DND-41 (cell line): Measurements from ENCODE around the gene GSTM3.

ENCODE experiments used
- ATAC-seq: fragments of 200-7000 bp; cut with Tn5 transposase; 3 replicates; pipeline ENCODE4 v1.9.1; 2021; ENCODE audit warnings: low read depth; ENCODE audit not compliant: insufficient read depth
- DNase-seq: peaks from one replicate; pipeline ENCODE4 v3.0.0-alpha.2; 2020
- H2AFZ ChIP-seq: 2 replicates; pipeline ENCODE4 v1.6.0; 2012; ENCODE audit warnings: low read depth, low read length
- H3K27ac ChIP-seq: 2 replicates; pipeline ENCODE4 v1.5.1; 2012; ENCODE audit warnings: low read length, inconsistent platforms
- H3K27me3 ChIP-seq: fragments of 200-600 bp; sonication (generic); 2 replicates; pipeline ENCODE4 v1.6.0; 2012; ENCODE audit warnings: low read length, mild to moderate bottlenecking, inconsistent platforms; ENCODE audit not compliant: insufficient read depth, poor library complexity
- H3K36me3 ChIP-seq: 2 replicates; pipeline ENCODE4 v1.5.1; 2012; ENCODE audit warnings: low read length, inconsistent platforms; ENCODE audit not compliant: insufficient read depth
- H3K4me1 ChIP-seq: 2 replicates; pipeline ENCODE4 v1.5.1; 2012; ENCODE audit warnings: mild to moderate bottlenecking, low read length; ENCODE audit not compliant: insufficient read depth
- H3K4me2 ChIP-seq: 2 replicates; pipeline ENCODE4 v1.6.0; 2012; ENCODE audit warnings: mild to moderate bottlenecking, moderate library complexity, low read length, inconsistent platforms; ENCODE audit not compliant: insufficient read depth
- H3K4me3 ChIP-seq, 2 experiments: fragments of 200-600 bp in 1 of 2; shearing (Covaris generic) in 1 of 2; 2 replicates each; pipeline ENCODE4 v1.5.1; 2012 to 2016; ENCODE audit warnings: inconsistent platforms in 2 of 2, low read length in 2 of 2, mild to moderate bottlenecking in 2 of 2, low read depth in 1 of 2, moderate library complexity in 1 of 2
- H3K79me2 ChIP-seq: 2 replicates; pipeline ENCODE4 v1.6.0; 2012; ENCODE audit warnings: low read length, inconsistent platforms; ENCODE audit not compliant: insufficient read depth
- H3K9ac ChIP-seq: 2 replicates; pipeline ENCODE4 v1.6.0; 2012; ENCODE audit warnings: low read depth, mild to moderate bottlenecking, inconsistent platforms, low read length, moderate library complexity
- H3K9me3 ChIP-seq: 2 replicates; pipeline ENCODE4 v1.5.1; 2012; ENCODE audit warnings: low read length, moderate library complexity, mild to moderate bottlenecking, inconsistent platforms; ENCODE audit not compliant: insufficient read depth, severe bottlenecking
- H4K20me1 ChIP-seq: 2 replicates; pipeline ENCODE4 v1.6.0; 2012; ENCODE audit warnings: low read length; ENCODE audit not compliant: insufficient read depth
- EZH2 ChIP-seq: IDR thresholded peaks from 3 replicates; pipeline ENCODE4 v1.6.1; 2012; ENCODE audit warnings: borderline replicate concordance, low read depth, mild to moderate bottlenecking, moderate library complexity, low read length, inconsistent platforms; ENCODE audit not compliant: severe bottlenecking
- TF ChIP-seq, protein P1 (sequence below): IDR thresholded peaks from 2 replicates; pipeline ENCODE4 v1.5.1; 2012; ENCODE audit warnings: borderline replicate concordance, low read length, moderate library complexity, mild to moderate bottlenecking; ENCODE audit not compliant: poor library complexity, severe bottlenecking; ENCODE audit errors: extremely low read depth

GSTM3 gene

GRCh38 chr1:109765896-109766615 lies 25.2 kb upstream of the GSTM3 start:
- Histone ChIP-seq H3K4me2 (no peak overlapping the region), H4K20me1 (no peaks in the 10 kb centered on the region), H2AFZ (no peak overlapping the region), H3K9me3 (no peaks in the 10 kb centered on the region), H3K79me2 (no peaks in the 10 kb centered on the region), H3K4me3 (no peak overlapping the region), H3K4me1 (no peaks in the 10 kb centered on the region), H3K27ac (no peak overlapping the region), H3K36me3 (no peaks in the 10 kb centered on the region), H3K9ac (no peak overlapping the region), H3K27me3 (peaks cover 3% of the 10 kb centered on the region)
- ATAC-seq: no peak
- no peak for DNase-seq
- TF ChIP-seq EZH2: no peak
- TF ChIP-seq, protein P1, sequence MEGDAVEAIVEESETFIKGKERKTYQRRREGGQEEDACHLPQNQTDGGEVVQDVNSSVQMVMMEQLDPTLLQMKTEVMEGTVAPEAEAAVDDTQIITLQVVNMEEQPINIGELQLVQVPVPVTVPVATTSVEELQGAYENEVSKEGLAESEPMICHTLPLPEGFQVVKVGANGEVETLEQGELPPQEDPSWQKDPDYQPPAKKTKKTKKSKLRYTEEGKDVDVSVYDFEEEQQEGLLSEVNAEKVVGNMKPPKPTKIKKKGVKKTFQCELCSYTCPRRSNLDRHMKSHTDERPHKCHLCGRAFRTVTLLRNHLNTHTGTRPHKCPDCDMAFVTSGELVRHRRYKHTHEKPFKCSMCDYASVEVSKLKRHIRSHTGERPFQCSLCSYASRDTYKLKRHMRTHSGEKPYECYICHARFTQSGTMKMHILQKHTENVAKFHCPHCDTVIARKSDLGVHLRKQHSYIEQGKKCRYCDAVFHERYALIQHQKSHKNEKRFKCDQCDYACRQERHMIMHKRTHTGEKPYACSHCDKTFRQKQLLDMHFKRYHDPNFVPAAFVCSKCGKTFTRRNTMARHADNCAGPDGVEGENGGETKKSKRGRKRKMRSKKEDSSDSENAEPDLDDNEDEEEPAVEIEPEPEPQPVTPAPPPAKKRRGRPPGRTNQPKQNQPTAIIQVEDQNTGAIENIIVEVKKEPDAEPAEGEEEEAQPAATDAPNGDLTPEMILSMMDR: no peak

DNA sequence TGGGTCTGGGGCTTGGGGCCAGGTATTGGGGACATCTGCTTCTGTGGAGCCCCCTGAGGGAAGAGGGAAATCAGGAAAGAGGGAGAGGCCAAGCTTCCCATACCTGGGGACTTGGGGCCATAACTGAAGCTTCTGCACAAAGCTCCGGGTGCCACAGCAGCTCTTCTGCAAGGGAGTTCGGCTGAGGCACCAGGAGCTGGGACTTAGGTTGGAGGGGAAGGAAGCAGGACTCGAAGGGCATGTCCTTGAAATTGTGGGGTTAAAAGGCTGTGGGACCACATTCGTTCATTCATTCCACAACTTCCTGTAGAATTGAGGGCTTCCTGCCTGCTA lies 24.6 kb upstream of the GSTM3 start:
- Histone ChIP-seq H3K4me2 (no peak overlapping the region), H2AFZ (no peak overlapping the region), H3K27me3 (peaks cover 3% of the 10 kb centered on the region), H4K20me1 (no peaks in the 10 kb centered on the region), H3K4me3 (no peak overlapping the region), H3K9ac (no peak overlapping the region), H3K27ac (no peak overlapping the region), H3K79me2 (no peaks in the 10 kb centered on the region), H3K36me3 (no peaks in the 10 kb centered on the region), H3K4me1 (no peaks in the 10 kb centered on the region), H3K9me3 (no peaks in the 10 kb centered on the region)
- no peak for TF ChIP-seq EZH2
- TF ChIP-seq, protein P1: no peak
- ATAC-seq (no peak), DNase-seq (peak; percentile 1)

DNA sequence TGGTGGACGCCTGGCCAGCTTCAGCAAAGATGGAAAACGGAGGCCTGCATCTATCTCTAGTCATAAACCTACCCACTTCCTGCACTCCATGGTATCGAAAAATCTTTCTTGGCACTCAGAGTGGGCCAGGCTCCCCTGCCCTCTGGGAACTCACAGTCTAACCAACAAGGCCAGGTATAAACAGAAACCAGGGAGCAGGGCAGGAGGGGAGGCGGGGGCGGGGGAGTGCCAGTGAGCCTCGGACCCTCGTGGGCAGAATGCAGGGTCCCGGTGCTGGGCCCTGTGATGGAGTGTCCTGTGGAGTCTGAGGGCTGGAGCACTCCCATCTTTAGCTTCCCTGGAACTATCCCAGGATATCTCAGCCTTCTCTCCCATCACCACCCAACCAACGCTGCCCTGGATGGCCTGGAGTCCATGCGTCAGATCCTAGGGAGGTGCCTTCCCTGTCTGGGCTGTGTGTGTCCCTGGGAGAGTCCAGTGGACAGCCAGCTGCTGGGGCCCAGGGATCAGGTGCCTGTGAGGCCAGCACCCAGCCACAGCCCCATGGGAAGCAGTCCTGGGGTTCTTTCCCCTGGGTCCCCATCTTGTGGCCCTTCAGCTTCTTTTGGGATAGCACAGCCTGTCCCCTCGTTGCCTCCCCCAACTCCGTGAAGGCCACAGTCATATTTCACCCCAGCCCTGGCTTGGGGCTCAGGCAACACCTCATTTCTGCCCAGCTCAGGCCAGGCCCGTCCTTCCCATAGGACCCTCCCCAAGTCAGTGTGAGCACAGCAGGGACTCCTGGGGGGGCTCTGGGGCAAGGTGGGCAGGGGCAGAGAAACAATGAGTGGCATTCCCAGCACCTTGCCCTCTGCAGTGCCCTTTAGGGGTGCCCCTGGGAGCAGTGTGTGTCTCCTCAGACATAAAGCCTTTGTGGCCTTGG lies 24.0 kb upstream of the GSTM3 start:
- H2AFZ ChIP-seq: no peak overlapping the region
- no peak overlapping the region for H3K4me3 ChIP-seq
- no peaks in the 10 kb centered on the region for H3K9me3 ChIP-seq
- H3K27ac ChIP-seq: no peak overlapping the region
- H4K20me1 ChIP-seq: no peaks in the 10 kb centered on the region
- no peaks in the 10 kb centered on the region for H3K4me1 ChIP-seq
- H3K27me3 ChIP-seq: peaks cover 3% of the 10 kb centered on the region
- H3K4me2 ChIP-seq: no peak overlapping the region
- DNase-seq (peak; percentile 2), ATAC-seq (no peak)
- no peaks in the 10 kb centered on the region for H3K36me3 ChIP-seq
- TF ChIP-seq EZH2: no peak
- TF ChIP-seq, protein P1: no peak
- H3K9ac ChIP-seq: no peak overlapping the region
- H3K79me2 ChIP-seq: no peaks in the 10 kb centered on the region
